RPMI7951 (cell line): ENCODE results near the gene ARID3B. TPM values are rescaled to one million over a fixed set of nuclear protein-coding genes. Genes with fewer than 3 reads are reported as not detected.
"Not testable (repeated sequence)": the region's sequence is repeated elsewhere in the genome, so short reads cannot be mapped to it uniquely, and the experiment has no call there.

Experiments used
- DNase-seq: peaks from one replicate; pipeline ENCODE4 v3.0.0-alpha.2; 2012; ENCODE audit warnings: low read depth
- total RNA-seq: library from RNA; depleted of rRNA; stranded (reverse); fragments of >200 nt; shearing (Covaris generic); gene quantifications from 2 replicates; pipeline ENCODE4 v1.2.3, GENCODE V29; 2014

The ARID3B gene
- total RNA-seq, 1 experiment from 2014 or later, result 0.72 TPM

DNA sequence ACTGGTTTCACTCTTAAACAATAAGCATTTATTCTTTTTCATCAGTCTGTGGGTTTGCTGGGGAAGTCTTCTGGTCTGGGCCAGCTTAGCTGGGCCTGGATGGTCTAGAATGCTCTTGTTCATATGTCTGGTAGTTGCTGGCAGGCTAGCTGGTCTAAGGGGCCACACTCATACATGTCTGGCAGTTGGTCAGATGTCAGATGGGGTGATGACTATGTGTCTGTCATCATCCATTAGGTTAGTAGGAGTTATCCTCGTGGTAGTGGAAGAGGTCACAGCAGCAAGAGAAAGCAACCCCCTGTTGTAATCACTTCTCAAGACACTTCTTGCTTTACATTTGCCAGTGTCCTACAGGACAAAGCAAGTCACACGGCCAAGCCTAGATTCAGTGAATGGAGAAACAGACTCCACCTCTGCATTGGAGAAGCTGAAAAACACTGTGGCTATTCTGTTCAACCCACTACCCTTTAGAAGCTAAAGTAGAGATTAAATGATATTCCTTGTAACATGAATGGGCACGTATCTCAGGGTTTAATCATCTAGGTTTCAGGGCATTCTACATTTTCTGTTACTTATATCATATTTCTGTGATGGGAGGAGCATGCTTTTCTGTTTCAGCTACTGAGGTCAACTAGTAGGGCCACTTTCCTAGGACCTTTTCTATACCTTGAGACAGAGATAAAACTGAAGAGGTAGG lies 5.5 kb upstream of the ARID3B start:
- DNase-seq, result no peak

DNA sequence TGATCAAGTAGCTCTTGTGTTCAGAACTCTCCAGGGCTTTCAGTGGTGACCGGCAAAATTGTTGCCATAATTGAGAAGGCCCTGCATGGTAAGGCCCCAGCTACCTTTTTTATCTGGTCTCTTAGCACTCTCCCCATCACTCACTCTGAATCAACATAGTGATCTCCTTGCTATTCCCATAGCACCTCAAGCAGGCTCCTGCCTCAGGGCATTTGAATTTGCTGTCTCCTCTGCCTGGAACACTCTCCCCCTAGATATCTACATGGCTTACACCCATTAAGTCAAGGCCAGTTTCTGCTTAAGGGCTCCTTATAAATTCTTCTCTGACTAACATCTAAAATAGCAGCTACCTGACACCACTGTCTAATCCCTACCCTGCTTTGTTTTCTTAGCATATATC lies 3.3 kb upstream of the ARID3B start:
- no peak for DNase-seq

DNA sequence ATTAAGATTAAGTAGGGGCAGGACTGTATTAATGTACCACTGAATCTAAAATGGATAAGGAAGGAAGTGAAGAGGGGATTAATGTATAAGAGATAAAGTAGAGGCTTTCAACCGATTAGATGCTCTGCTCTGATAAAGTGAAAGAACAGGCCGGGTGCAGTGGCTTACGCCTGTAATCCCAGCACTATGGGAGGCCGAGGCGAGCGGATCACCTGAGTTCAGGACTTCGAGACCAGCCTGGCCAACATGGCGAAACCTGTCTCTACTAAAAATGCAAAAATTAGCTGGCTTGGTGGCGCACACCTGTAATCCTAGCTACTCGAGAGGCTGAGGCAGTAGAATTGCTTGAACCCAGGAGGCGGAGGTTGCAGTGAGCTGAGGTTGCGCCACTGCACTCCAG lies 1.5 kb upstream of the ARID3B start:
- not testable (repeated sequence) for DNase-seq

DNA sequence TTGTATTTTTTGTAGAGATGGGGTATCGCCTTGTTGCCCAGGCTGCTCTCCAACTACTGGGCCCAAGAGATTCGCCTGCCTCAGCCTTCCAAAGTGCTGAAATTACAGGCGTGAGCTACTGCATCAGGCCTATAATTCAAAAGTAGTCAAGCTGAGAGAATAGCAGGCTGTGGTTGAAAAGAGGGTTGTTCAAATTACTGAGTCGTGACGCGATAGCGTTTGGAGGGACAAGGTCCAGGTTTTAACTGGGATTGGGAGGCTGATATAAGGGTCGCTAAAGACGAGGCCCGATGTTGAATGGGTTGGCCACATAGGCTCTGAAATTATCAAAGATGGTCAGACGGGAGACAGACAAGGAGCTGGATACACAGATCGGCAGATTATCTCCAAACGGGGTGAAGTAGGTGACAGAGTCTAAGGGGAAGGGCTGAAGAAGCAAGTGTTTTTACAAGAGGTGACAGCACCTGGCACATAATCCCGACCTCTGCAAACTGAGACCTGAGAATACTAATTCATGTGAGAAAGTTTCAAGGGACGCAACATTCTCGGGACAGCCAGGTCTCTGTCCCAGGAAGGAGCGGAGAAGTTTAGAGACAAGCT lies 759 bp upstream of the ARID3B start:
- DNase-seq, result peak; percentile 45

DNA sequence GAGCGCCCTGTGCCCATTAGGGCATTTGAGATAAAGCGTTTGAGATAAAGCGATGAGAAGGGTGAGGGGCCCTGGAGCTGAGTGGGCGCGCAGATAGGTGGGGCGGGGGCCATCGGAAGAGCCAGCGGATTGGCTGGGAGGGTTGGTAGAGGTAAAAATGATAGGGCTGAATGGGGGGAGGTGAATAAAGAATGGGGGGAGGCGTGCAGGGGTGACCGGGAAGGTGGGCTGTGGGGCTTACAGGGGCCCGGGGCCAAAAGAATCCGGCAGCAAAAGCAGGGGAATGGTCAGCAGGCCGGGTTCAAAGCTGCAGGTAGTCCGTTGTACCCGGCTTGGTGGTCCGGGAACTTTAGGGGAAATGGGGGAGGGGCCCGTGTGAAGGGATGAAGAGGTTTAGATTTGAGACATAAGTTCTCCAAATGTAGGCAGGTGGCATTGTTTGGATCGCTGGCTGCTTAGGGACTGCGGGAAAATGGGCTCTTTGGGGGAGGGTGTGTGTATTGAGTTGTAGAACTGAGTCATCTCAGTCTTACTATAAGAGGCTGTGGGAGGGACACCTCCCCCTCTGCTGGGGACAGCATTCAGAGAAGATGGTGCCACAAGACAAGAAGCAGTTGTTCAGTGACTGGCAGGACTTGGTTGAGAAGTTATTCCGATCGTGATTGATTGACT lies 610 bp downstream of the ARID3B start:
- DNase-seq, result peak; percentile 62

DNA sequence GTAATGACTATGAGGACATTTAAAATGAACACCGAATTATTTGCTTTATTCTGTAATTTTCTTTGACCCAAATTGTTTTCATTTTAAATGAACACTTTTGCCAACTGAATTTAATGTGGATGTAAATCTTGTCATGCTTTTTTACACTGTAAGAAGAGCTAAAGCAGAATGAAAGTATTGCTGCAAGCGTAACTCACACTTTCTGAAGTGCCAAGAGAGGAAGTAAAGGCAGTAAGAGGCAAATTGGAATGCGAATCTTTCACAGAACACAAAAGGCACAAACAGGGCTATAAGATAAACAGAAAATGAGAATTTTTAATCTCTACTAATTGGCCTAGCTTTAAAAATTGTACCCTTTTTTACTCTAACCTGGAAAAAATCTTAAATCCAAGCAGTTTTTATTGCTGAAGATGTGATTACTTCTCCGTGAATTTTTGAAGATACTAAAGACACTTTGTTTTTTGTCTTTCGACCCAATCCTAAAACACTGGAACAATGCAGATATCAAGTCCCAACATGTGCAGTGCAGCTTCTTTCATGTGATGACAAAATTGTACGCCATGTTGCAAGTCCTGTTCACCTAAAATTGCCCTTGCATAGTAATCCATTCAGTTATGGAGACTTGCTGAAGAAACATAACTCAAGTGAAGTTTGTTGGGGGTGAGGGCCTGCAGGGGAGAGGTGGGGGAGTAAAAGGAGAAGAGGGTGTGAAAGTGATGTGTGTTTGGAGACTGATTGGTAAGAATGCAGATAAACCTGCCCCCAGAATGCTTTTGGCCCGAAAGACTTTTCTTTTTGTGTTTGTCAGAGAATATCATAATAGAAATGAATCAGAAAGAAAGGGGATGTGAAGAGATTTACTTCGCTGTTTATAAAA lies 1.4 kb downstream of the ARID3B start:
- DNase-seq, result no peak

DNA sequence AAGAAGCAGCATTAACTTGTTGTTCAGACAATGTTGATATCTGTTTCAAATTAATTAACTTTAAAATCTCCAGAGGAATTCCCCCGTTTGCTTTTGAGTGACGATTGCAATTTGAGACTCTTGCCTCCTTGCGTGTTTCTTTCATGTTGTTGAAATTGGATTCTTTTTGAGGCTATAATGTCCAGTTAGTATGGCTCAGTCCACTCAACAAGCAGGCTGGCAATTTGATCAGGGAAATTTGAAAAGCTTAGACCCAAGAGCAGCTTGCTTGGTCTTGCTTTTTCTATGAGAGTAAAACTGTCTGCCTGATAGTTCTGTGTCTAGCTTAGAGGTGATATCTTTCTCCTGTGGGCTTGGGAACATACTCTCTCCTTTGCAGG lies 2.0 kb downstream of the ARID3B start:
- DNase-seq, result no peak

DNA sequence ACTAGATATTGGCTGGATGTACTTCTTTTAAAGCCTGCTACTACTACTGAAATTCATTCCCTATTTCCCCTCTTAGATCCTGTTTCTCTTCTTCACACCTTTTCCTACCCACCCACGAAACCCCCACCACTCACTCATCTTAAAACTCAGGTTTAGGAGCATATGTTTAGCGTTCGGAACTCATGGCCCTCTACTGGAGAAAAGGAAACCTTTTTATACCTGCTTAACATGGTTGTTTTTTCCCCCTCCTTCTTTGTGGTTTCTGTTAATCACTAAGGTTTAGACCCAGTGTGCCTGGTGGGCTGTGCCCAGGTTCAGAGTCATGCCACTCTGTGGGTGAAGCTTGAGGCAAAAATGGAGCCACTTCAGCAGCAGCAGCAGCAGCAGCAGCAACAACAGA lies 2.6 kb downstream of the ARID3B start:
- no peak for DNase-seq

DNA sequence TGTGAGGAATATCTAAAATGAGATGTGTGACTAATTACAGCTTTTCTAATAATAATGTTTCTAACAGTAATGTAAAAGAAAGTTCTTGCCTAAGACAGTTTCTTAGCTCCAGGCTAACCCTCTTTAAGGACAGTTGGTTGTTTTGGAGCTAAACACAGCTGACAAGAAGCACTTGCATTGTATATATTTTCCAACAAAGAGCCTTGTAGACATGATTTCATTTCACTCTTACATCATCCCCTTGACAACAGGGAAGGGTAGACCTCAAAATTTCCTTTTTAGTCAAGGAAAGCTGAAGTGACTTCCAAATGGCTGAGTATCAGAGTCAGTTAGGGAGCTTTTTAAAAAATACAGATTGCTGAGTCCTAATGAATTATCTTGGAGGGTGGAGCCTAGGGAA lies 4.1 kb downstream of the ARID3B start:
- no peak for DNase-seq

DNA sequence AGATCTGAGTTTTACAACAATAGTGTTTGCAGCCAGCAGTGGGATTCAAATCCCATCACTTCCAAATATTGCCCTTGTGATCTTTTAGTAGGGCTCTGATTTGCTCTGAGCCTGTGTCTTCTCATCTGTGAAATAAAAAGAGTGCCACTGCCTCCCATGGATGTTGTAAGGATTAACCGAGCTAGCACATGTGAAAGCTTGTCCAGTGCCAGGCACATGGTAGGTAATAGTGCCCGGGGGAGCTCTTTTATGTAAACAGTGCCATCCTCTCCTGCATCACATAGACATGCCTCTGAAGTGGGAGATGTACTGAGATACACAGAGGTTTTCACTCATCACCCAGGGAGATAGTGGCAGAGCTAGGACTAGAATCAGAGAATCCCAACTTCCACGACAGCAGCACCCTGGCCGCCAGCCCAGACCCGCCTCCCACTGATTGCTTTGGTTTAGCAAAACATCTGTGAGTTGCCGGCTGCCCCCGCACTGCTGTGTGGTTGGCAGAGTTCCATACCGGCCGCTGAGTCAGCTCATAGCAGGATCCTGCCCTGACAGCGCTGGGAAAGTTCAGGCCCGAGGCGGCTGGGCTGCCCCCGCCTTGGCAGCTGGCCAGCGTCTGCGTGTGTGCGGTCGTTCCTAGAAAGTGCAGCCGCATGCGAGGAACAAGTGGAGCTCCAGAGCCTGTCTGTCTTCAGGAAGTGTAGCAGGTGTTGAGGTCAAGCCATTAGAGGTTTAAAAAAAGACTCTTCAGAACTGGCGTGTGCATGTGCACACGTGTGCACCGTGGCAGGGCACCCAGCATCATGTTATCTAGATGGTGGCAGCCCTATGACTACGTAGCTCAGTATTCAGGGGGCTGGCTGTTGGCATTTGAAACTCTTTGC lies 5.0 kb downstream of the ARID3B start:
- DNase-seq, result peak; percentile 99

DNA sequence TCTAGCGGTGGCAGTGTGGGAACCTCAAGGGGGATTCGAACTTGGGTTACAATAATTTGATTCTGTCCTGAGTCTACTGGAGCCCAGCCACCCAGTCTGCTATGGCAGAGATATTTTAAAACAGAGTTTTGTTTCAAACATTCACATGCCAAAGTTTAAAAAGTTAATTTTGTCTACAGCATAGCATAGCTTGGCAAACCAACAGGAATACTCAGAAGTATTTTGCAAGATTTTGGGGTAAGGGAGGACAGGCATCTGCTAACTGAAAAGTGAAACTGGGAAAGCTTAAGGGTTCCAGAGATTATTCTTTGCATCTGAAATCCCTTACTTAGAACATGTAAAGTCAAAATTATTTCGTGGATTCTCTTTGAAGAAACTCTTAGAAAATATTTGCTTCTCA lies 6.6 kb downstream of the ARID3B start:
- no peak for DNase-seq

DNA sequence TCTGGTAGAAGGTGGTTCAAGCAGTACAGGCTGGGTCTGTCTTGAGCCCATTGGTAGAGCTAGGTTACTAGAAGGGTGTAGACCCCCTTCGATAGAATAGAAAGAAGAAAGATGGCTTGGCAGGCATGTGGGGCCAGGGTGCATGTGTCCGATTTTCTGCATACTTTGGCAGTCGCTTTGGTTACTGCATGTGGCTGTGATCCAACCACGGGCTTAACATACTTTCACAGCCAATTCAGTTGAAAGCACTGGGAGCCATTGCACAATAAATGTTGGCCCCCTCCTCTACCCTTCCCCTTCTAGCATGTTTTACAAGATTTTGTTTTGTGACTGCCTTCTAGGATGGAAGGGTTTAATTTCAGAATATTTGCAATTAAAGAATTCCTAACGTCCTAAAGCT lies 7.2 kb downstream of the ARID3B start:
- DNase-seq, result no peak

DNA sequence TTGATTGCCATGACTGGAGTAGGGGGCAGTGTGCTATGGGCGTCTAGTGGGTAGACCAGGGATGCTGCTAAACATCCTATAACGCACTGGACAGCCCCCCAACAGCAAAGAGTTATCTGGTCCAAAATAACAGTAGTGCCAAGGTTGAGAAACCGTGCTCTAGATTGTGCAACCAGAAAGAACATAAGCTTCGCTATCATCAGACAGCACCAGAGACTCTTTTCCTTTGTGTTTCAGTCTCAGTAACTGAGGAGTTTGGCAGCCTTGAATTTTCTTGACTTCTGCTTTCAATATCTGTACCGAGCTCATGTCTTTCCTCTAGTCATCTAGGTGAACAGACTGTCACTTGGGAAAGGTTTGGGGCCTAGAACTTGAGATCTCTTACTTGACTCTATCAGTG lies 8.8 kb downstream of the ARID3B start:
- DNase-seq, result no peak

DNA sequence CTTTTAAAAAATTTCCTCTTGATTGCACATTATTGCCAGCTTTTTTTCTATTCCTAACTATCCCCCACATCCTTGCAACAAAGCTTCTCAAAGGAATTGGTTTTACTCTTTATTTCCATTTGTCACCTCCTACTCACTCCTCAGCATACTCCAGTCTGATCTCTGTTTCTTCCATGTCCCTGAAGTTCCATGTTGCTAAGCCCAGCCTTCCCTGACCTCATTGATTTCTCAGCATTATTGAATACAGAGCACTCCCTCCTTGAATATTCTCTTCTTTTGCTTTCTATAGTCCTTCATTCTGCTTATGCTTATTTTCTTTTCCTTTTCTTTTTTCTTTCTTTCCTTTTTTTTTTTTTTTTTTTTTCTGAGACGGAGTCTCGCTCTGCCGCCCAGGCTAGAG lies 10.7 kb downstream of the ARID3B start:
- DNase-seq, result no peak

DNA sequence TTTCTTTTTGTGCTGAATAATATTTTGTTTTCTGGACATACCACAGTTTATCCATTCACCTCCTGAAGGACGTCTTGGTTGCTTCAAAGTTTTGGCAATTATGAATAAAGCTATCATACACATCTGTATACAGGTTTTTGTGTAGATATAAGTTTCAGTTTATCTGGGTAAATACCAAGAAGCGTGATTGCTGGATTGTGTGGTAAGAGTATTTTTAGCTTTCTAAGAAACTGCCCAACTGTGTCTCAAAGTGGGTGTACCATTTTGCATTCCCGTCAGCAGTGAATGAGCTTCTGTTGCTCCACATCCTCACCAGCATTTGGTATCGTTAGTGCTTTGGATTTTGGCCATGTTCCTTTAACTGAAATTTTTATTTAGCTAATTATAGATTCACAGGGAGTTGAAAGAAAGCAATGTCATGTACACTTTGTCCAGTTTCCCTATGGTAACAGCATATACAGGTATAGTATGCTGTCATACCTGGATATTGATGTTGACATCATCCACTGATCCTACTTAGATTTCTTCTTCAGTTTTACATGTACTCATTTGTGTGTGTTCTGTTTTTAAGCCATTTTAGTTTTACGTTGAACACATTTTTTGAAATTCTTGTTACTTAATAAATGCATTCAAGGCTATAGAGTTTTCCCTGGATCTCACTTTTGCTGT lies 11.9 kb downstream of the ARID3B start:
- DNase-seq, result no peak

DNA sequence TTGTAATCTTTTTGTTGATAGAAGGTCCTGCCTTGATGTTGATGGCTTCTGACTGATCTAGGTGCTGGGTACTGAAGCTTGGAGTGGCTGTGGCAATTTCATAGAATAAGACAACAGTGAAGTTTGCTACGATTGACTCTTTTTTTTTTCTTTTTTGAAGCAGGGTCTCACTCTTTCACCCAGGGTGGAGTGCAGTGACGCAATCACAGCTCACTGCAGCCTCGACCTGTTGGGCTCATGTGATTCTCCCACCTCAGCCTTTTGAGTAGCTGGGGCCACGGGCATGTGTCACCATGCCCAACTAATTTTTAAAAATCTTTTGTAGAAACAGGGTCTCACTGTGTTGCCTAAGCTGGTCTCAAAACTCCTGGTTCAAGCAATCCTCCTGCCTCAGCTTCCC lies 14.2 kb downstream of the ARID3B start:
- DNase-seq, result no peak

DNA sequence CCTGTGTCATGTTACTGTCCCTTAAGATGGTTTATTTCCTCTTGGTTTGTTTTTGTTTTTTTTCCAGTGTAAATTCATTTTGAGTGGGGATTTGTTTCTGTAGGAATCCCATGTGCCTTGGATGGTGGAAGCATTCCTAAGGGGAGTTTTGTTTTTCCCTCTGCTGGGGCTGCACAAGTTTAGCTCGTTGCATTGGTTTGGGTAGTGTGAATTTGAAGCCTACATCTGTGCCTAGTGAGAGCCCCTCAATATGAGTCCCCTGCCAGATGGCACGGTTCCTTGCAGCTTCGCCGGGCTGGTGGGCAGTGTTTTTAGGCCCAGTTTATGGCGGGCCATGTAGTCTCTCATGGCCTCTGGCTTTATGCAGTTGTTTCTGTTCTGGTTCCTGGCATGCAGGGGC lies 17.7 kb downstream of the ARID3B start:
- DNase-seq, result no peak

DNA sequence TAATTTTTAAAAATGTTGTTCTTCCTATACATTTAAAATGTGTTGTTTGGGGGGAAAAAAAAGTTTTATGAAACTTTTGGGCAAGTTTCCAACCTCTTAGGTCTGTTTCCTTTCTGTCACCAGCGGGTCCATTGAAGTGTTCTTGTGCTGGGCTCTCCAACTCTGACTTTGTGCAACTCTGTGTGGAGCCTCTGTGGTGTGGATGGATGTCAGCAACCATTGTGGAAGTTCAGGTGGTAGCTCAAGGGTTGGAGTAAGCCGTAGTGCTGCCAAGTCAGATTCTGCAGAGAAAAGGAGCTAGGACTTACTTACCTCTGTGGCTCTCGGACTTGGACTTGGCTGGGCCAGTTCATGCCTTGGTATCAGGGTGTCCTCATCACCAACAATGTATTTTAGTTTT lies 22.4 kb downstream of the ARID3B start:
- no peak for DNase-seq

DNA sequence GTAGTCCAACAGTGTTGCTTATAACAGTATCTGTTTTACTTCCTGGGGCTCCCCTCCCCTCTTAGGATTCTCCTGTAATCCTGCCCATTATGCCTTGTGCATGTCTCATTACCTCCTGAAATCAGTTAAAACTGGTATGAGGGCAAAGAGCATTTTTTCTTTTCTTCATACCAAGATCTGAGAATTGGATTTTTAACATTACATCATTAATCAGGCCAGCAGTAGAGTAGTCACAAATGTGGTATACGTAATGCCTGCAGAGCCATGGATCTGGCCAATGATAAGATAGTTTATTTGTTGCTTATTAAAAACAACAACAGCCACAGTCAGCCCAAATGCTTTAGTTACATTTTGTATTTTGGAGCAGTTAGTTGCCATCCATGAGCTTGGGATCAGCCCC lies 23.2 kb downstream of the ARID3B start:
- DNase-seq, result no peak

DNA sequence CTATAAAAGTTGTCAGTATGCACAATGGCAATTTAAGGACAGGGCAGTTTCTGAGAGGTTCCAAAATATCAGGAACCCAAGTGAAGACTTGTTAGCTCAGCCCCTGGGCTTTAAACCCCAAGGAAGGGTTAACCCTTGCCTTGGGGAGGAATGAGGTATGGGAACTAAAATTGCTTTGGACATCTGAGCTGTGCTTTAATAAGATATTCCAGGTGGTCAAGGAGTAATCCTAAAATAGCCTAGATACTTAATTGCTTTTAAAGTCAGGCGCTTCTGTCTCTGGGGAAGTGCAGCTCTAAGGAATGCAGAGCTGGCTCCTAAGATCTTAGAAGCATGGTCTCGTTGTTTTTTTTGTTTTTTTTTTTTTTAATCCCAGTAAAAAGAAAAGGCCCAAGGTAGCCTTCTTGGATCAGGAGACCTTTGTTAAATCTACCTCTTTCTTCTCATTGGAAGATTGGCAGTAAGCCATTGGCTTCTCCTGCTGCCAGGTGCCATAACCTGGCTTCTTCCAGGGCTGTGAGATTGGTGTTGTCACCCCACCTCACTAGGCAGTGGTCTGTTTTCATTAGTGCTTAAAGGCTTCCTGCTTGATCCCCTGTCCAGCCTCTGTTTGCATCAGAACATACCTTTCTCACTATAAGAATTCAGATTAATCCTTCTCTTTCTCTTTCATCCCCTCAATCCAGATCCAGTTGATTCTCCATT lies 24.5 kb downstream of the ARID3B start:
- DNase-seq, result no peak
